HG02943 (cell line): ENCODE data around the gene PITHD1.
"Not testable (repeated sequence)": the region's sequence is repeated elsewhere in the genome, so short reads cannot be mapped to it uniquely, and the experiment has no call there.

ENCODE experiments used
- ATAC-seq: cut with Tn5 transposase; IDR thresholded peaks from one replicate; pipeline ENCODE4 v1.9.1; 2021; ENCODE audit warnings: mild to moderate bottlenecking, low read depth, moderate library complexity; ENCODE audit not compliant: unreplicated experiment

The PITHD1 gene

GRCh38 chr1:23772854-23773242 lies 5.4 kb upstream of the PITHD1 start:
- ATAC-seq = no peak

GRCh38 chr1:23774174-23774880 lies 3.9 kb upstream of the PITHD1 start:
- no peak for ATAC-seq

GRCh38 chr1:23776217-23776616 lies 2.0 kb upstream of the PITHD1 start:
- no peak for ATAC-seq

- no peak for ATAC-seq
These were observed 1.7 kb downstream of the PITHD1 start for GRCh38 chr1:23779826-23780371.

GRCh38 chr1:23783141-23783540 lies 4.9 kb downstream of the PITHD1 start:
- not testable (repeated sequence) for ATAC-seq

- ATAC-seq = no peak
These were observed 6.6 kb downstream of the PITHD1 start for GRCh38 chr1:23784846-23785245.

GRCh38 chr1:23787701-23788100 lies 9.5 kb downstream of the PITHD1 start:
- no peak for ATAC-seq

GRCh38 chr1:23788695-23789094 lies 10.5 kb downstream of the PITHD1 start:
- no peak for ATAC-seq

GRCh38 chr1:23790696-23791515 lies 12.7 kb downstream of the PITHD1 start, which contains the start of gene LYPLA2:
Gene LYPLA2 (plus strand): TSS chr1:23791145. CDS start chr1:23792683, 1,538 bp downstream.
- ATAC-seq = peak; percentile 63

GRCh38 chr1:23791516-23792047 lies 13.4 kb downstream of the PITHD1 start:
- no peak for ATAC-seq

GRCh38 chr1:23792151-23792945 lies 14.1 kb downstream of the PITHD1 start:
- no peak for ATAC-seq

GRCh38 chr1:23793018-23793781 lies 15.0 kb downstream of the PITHD1 start:
- ATAC-seq = no peak

- ATAC-seq = no peak
These were observed 15.9 kb downstream of the PITHD1 start for GRCh38 chr1:23793861-23794731.

GRCh38 chr1:23794732-23795182 lies 16.5 kb downstream of the PITHD1 start:
- not testable (repeated sequence) for ATAC-seq

- no peak for ATAC-seq
These were observed 17.7 kb downstream of the PITHD1 start for GRCh38 chr1:23795676-23796465.

- no peak for ATAC-seq
These were observed 18.5 kb downstream of the PITHD1 start for GRCh38 chr1:23796466-23797271.
